ENCODE results near the gene NQO1.

The NQO1 gene

DNA sequence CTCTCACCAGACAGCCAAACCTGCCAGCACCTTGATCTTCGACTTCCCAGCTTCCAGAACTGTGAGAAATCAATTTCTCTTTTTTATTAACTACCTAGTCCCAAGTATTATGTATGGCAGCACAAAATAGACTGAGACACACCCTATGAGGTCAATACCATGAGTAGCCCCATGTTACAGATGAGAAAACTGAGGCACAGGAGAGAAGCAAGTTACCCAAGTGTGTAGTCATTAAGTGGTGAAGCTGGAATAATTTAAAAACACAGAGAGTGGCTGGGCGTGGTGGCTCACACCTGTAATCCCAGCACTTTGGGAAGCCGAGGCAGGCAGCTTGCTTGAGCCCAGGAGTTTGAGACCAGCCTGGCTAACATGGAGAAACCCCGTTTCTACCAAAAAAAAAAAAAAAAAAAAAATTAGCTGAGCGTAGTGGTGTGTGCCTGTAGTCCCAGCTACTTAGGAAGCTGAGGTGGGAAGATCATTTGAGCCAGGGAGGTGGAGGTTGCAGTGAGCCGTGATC lies 4.9 kb downstream of the NQO1 start:
- Mint-ChIP-seq H3K4me1 (peaks cover 17% of the 10 kb centered on the region), H3K27me3 (ENCODE audit: low read depth) (no peaks in the 10 kb centered on the region), H3K4me3 (no peak overlapping the region), H3K9me3 (no peaks in the 10 kb centered on the region), H3K27ac (no peak overlapping the region), H3K36me3 (ENCODE audit: low read depth) (peaks cover 25% of the 10 kb centered on the region)
- TF ChIP-seq, protein P1, sequence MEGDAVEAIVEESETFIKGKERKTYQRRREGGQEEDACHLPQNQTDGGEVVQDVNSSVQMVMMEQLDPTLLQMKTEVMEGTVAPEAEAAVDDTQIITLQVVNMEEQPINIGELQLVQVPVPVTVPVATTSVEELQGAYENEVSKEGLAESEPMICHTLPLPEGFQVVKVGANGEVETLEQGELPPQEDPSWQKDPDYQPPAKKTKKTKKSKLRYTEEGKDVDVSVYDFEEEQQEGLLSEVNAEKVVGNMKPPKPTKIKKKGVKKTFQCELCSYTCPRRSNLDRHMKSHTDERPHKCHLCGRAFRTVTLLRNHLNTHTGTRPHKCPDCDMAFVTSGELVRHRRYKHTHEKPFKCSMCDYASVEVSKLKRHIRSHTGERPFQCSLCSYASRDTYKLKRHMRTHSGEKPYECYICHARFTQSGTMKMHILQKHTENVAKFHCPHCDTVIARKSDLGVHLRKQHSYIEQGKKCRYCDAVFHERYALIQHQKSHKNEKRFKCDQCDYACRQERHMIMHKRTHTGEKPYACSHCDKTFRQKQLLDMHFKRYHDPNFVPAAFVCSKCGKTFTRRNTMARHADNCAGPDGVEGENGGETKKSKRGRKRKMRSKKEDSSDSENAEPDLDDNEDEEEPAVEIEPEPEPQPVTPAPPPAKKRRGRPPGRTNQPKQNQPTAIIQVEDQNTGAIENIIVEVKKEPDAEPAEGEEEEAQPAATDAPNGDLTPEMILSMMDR (IDR thresholded peaks at IDR 0.05; ENCODE audit: unreplicated experiment in 3 of 3): no peak

DNA sequence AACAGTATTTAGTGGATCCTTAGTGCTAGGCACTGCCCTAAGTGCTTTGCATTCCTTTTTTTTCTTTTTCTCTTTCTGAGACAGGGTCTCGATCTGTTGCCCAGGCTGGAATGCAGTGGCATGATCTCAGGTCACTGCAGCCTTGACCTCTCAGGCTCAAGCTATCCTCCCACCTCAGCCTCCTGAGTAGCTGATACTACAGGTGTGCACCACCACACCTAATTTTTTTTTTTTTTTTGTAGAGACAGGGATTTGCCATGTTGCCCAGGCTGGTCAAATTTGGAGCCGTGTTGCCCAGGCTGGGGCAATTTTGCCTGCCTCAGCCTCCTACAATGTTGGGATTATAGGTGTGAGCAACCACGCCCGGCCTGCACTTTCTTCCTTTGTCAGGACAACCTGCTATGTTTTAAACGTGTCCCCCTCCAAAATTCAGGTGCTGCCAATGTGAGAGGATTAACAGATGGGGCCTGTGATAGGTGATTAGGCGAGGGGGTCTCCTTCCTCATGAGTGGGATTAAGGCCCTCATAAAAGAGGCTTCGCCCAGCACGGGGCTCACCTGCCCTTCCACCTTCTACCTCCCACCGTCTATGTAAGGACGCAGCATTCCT lies 5.4 kb downstream of the NQO1 start:
- Mint-ChIP-seq H3K36me3 (ENCODE audit: low read depth) (peaks cover 25% of the 10 kb centered on the region), H3K4me1 (peaks cover 12% of the 10 kb centered on the region), H3K9me3 (no peaks in the 10 kb centered on the region), H3K27me3 (ENCODE audit: low read depth) (no peaks in the 10 kb centered on the region), H3K4me3 (no peak overlapping the region), H3K27ac (no peak overlapping the region)
- TF ChIP-seq, protein P1 (IDR thresholded peaks at IDR 0.05; ENCODE audit: unreplicated experiment in 3 of 3): no peak

DNA sequence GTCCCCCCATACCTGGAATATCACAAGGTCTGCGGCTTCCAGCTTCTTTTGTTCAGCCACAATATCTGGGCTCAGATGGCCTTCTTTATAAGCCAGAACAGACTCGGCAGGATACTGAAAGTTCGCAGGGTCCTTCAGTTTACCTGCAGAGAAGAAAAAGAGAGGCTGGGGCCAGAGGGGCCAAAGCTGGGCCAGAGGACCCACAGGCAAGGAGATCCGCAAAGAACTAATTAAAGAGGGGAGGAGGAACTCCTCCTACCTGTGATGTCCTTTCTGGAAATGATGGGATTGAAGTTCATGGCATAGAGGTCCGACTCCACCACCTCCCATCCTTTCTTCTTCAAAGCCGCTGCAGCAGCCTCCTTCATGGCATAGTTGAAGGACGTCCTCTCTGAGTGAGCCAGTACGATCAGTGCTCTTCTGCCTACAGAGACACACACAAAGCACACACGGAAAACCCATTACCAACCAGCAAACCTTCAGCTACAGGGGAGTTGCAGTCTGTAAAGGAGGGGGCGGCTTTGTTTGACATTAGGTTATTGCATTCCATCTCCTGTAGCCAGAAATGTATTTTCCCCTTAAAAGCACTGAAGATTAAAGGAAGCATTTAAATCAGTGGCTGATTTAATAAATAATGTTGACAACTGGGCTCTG lies 8.1 kb downstream of the NQO1 start:
- TF ChIP-seq, protein P1 (IDR thresholded peaks at IDR 0.05; ENCODE audit: unreplicated experiment in 3 of 3): no peak
- Mint-ChIP-seq H3K4me1 (no peaks in the 10 kb centered on the region), H3K27ac (peak overlapping the region in 2 of 3 experiments; percentile 51 to 71), H3K27me3 (ENCODE audit: low read depth) (no peaks in the 10 kb centered on the region), H3K4me3 (no peak overlapping the region), H3K36me3 (ENCODE audit: low read depth) (peaks cover 35% of the 10 kb centered on the region), H3K9me3 (no peaks in the 10 kb centered on the region)

DNA sequence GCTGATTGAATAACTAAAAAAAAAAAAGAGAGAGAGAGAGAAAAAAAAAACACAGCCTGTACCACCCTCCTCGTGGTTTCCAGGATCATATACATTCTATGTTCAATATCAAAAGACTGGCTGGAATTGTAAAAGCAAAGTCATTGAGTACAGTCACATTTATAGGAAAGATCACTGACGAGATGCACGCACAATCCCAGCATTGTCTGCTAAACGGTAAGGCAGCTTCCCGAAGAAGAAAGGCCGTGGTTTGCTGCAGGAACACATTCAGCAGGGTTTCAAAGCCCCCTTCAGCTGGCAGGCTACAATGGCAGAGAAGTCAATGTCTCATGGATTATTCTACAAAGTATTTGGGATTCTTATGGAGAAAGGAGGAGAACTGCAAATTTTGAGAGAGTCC lies 9.3 kb downstream of the NQO1 start:
- Mint-ChIP-seq H3K27ac (no peak overlapping the region), H3K4me3 (no peak overlapping the region), H3K27me3 (ENCODE audit: low read depth) (no peaks in the 10 kb centered on the region), H3K9me3 (no peaks in the 10 kb centered on the region), H3K36me3 (ENCODE audit: low read depth) (peaks cover 44% of the 10 kb centered on the region), H3K4me1 (no peaks in the 10 kb centered on the region)
- TF ChIP-seq, protein P1 (IDR thresholded peaks at IDR 0.05; ENCODE audit: unreplicated experiment in 3 of 3): no peak

DNA sequence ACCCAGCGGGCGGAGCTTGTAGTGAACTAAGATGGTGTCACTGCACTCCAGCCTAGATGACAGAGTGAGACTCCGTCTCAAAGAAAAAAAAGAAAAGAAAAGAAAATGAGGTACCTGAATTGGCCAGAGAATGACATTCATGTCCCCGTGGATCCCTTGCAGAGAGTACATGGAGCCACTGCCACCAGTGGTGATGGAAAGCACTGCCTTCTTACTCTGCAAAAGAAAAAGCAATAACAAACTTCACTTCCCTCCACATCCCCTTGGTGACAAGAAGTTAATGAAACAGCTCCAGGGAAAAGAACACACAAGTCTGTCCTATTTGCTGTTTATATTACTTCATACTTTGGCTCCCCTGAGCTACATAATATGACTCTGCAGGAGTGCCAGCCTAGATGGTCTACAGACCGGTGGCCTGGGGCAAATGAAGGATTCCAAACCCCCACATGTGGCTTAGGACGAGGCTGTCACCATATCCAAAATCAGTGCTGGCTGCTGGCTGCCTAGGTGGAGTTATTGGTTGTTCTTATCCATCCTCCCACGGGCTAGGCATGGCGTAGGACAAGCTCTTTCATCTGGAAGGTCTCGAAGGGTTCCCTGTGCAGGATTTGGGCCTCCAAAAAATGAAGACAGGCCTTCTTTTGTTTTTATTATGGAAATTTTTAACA lies 13.3 kb downstream of the NQO1 start:
- peaks cover 51% of the 10 kb centered on the region for H3K36me3 Mint-ChIP-seq (ENCODE audit: low read depth)
- peaks cover 10% of the 10 kb centered on the region for H3K4me1 Mint-ChIP-seq
- no peaks in the 10 kb centered on the region for H3K27me3 Mint-ChIP-seq (ENCODE audit: low read depth)
- TF ChIP-seq, protein P1 (IDR thresholded peaks at IDR 0.05; ENCODE audit: unreplicated experiment in 3 of 3): no peak
- no peaks in the 10 kb centered on the region for H3K9me3 Mint-ChIP-seq
- H3K4me3 Mint-ChIP-seq: peak overlapping the region in 1 of 3 experiments; percentile 10
- H3K27ac Mint-ChIP-seq: peak overlapping the region; percentile 32 to 57 (median 54)

Data from nephron (organoid).